Measurements from ENCODE around the gene DPM2. TPM values are rescaled to one million over a fixed set of nuclear protein-coding genes. Genes with fewer than 3 reads are reported as not detected.
A peak's percentile ranks its signal among the peaks of the same experiment; 100 is the strongest.

Gene DPM2
- total and polyA plus RNA-seq, 8 donors: 1.7 to 98.2 (median 35.3) TPM

DNA sequence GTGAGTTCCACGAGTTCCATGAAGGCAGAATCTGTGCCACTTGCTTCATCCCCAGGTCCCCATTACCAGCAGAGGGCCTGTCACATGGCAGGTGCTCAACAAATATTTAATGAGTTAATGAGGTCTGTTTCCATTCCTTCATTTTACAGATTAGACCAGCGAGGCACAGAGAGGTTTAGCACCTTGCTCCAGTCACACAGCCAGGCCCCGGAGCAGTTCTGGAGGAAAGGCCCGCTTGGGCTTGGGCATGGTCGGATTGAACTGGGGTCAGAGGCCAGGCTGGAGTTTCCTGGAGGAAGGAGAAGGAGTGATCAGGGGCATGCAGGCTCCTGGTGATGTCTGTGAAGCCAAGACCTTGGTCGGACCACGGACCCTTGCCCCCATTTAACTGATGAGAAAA is 16.9 kb downstream of the DPM2 start:
- Histone ChIP-seq H3K4me3 (no peak overlapping the region), H3K27me3 (peaks cover 0 to 22% (median 0%) of the 10 kb centered on the region in 3 donors), H3K27ac (no peak overlapping the region), H3K36me3 (no peaks in the 10 kb centered on the region), H3K9me3 (no peaks in the 10 kb centered on the region), H3K4me1 (peaks cover 41 to 57% (median 45%) of the 10 kb centered on the region in 4 donors)
- no peak for DNase-seq
- intact Hi-C loops (cut with DNase I; ENCODE audit: low total_unique reads): loop anchor here (5.0 kb wide), 1 partner anchor 328 kb away; no protein-coding TSS in a partner anchor
- TF ChIP-seq POLR2AphosphoS5 (IDR thresholded peaks at IDR 0.05) (no peak), POLR2A (IDR thresholded peaks at IDR 0.05) (no peak), EP300 (IDR thresholded peaks at IDR 0.05) (no peak)
- TF ChIP-seq, protein P1, sequence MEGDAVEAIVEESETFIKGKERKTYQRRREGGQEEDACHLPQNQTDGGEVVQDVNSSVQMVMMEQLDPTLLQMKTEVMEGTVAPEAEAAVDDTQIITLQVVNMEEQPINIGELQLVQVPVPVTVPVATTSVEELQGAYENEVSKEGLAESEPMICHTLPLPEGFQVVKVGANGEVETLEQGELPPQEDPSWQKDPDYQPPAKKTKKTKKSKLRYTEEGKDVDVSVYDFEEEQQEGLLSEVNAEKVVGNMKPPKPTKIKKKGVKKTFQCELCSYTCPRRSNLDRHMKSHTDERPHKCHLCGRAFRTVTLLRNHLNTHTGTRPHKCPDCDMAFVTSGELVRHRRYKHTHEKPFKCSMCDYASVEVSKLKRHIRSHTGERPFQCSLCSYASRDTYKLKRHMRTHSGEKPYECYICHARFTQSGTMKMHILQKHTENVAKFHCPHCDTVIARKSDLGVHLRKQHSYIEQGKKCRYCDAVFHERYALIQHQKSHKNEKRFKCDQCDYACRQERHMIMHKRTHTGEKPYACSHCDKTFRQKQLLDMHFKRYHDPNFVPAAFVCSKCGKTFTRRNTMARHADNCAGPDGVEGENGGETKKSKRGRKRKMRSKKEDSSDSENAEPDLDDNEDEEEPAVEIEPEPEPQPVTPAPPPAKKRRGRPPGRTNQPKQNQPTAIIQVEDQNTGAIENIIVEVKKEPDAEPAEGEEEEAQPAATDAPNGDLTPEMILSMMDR (IDR thresholded peaks at IDR 0.05): no peak
- 77 to 87% (median 79%) methylated on average over 7 of the region's 7 CpGs for WGBS, 5 donors

DNA sequence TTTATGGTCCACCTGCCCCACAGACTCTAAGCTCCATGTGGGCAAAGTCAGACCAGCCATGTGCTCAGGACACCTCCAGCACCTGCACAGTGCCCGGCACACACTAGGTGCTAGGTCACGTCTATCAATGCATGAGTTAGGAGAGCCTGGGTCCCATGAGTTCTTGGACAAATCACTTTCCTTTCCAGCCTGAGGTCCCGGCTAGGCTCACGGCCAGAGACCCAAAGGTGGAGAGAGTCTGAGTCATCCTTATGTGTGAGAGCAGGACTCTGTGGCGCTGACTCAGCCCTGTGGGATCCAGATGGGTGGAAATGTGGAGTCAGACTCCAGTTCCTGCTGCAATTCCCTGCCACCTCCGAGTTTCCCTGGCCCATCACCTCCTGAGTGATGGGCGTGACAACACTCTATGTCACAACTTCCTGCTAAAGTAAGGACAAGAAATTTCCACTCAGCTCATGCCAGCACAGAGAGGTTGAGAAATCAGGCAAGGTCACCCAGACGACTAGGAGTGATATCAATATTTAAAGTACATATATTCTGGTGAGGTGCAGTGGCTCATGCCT is 18.3 kb downstream of the DPM2 start:
- WGBS, 5 donors: 22 to 46% (median 38%) methylated on average over 8 of the region's 8 CpGs
- peaks cover 0 to 4% (median 0%) of the 10 kb centered on the region in 4 donors for H3K36me3 ChIP-seq
- intact Hi-C loops (cut with DNase I; ENCODE audit: low total_unique reads): no loop called here
- no peaks in the 10 kb centered on the region for H3K9me3 ChIP-seq
- H3K4me3 ChIP-seq: no peak overlapping the region
- peak overlapping the region; percentile 52 to 84 (median 61) for H3K27ac ChIP-seq
- H3K27me3 ChIP-seq: peaks cover 0 to 8% (median 0%) of the 10 kb centered on the region in 3 donors
- peak in 2 of 3 donors; percentile 77 to 93 for TF ChIP-seq POLR2AphosphoS5 (IDR thresholded peaks at IDR 0.05)
- TF ChIP-seq, protein P1 (IDR thresholded peaks at IDR 0.05): no peak
- peak; percentile 73 to 83 for DNase-seq
- H3K4me1 ChIP-seq: peaks cover 54 to 71% (median 58%) of the 10 kb centered on the region in 4 donors

DNA sequence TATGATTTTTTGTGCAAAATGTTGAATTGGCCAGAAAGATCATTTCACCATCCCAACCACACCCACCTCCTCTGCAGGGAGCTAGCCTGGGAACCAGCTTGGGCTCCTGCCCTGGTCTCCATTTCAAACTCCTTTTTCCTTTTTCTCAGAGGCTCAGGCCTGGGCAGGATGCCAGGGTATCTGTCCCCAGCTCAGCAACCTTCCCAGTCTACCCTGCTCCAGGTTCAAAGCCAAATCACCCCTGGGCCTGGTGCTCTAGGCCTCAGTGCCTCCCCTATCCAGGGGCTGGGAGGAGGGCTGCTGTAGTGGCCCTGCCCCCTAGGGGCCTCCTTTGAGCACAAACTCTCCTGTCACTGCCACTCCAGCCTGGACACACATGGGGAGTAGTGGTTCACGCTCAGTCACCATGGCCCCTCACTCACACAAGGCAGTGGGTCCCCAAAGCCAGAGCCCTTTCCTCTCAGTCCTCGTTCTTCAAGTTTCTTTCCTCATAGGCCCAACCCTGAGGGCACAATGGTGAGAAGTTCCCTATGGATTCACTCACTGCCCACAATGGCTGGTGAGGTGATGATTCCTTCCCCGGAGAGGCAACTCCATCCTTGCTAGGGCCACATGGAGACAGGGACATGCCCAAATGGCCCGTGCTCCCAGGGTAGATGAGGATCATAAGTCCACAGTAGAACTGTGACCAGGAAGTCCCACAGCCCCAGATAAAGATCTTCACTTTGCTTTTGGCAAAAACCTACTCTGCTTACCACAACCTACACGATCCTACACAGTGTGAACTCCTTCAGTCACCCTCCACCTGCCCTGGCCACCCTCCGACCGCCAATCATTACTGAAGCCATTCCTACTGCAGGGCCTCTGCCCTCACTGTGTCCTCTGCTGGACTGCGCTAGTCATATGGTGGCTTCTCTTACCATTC is 19.2 kb downstream of the DPM2 start:
- Histone ChIP-seq H3K9me3 (no peaks in the 10 kb centered on the region), H3K4me3 (no peak overlapping the region), H3K36me3 (peaks cover 0 to 8% (median 6%) of the 10 kb centered on the region in 4 donors), H3K27me3 (peaks cover 0 to 7% (median 0%) of the 10 kb centered on the region in 3 donors), H3K4me1 (peaks cover 57 to 74% (median 61%) of the 10 kb centered on the region in 4 donors), H3K27ac (peak overlapping the region; percentile 52 to 84 (median 61))
- 78 to 83% (median 82%) methylated on average over 8 of the region's 8 CpGs for WGBS, 5 donors
- TF ChIP-seq EP300 (IDR thresholded peaks at IDR 0.05) (no peak), POLR2AphosphoS5 (IDR thresholded peaks at IDR 0.05) (no peak), POLR2A (IDR thresholded peaks at IDR 0.05) (no peak)
- TF ChIP-seq, protein P1 (IDR thresholded peaks at IDR 0.05): no peak
- DNase-seq: peak in 1 of 2 donors; percentile 43
- intact Hi-C loops (cut with DNase I; ENCODE audit: low total_unique reads): no loop called here

DNA sequence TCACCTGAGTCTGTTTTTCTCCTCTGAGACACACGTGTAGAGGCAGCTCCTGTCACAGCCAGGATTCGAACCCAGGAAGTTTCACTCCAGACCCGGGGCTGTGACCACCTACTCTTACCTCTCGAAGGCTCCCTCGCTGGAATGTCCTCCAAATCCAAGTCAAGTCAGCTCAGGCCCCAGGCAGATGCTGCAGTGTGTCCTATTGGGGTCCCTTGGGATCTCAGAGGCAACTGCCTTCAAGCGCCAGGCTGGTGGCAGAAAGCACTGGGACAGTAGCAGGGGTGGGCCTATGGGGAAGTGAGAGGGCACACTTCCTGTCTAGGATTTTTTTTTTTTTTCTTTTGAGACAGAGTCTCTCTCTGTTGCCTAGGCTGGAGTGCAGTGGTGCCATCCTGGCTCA is 20.1 kb downstream of the DPM2 start:
- intact Hi-C loops (cut with DNase I; ENCODE audit: low total_unique reads): no loop called here
- TF ChIP-seq POLR2AphosphoS5 (IDR thresholded peaks at IDR 0.05): no peak
- WGBS, 5 donors: 67 to 74% (median 70%) methylated on average over 6 of the region's 6 CpGs
- H3K27me3 ChIP-seq: peaks cover 0 to 7% (median 0%) of the 10 kb centered on the region in 3 donors
- H3K4me3 ChIP-seq: peak overlapping the region in 3 of 4 donors; percentile 61 to 79 (median 74)
- H3K27ac ChIP-seq: peak overlapping the region in 4 of 5 donors; percentile 61 to 84 (median 78)
- DNase-seq: no peak
- H3K9me3 ChIP-seq: no peaks in the 10 kb centered on the region
- H3K4me1 ChIP-seq: peaks cover 61 to 83% (median 69%) of the 10 kb centered on the region in 4 donors
- peaks cover under 1 to 16% (median 14%) of the 10 kb centered on the region in 4 donors for H3K36me3 ChIP-seq
